Colonic mucosa (tissue), 4 donors: Measurements from ENCODE around the gene GPR137C. TPM values are rescaled to one million over a fixed set of nuclear protein-coding genes. Genes with fewer than 3 reads are reported as not detected.

ENCODE experiments used
- DNase-seq: peaks from one replicate; pipeline ENCODE4 v3.0.0-alpha.2; 2020
- H3K27ac ChIP-seq: fragments of 200-600 bp; one replicate; pipeline ENCODE4 v1.8.0; 2021
- H3K27me3 ChIP-seq: fragments of 200-600 bp; one replicate; pipeline ENCODE4 v1.8.0; 2021
- H3K36me3 ChIP-seq: fragments of 200-600 bp; one replicate; pipeline ENCODE4 v1.8.0; 2021
- H3K4me1 ChIP-seq: fragments of 200-600 bp; one replicate; pipeline ENCODE4 v1.8.0; 2021; ENCODE audit warnings: mild to moderate bottlenecking
- H3K4me3 ChIP-seq: fragments of 200-600 bp; one replicate; pipeline ENCODE4 v1.8.0; 2021
- H3K9ac ChIP-seq, 2 donors: one replicate each; pipeline ENCODE4 v1.7.0; 2013; ENCODE audit warnings: control low read depth in 2 of 2, low read depth in 2 of 2, low read length in 2 of 2
- H3K9me3 ChIP-seq: fragments of 200-600 bp; one replicate; pipeline ENCODE4 v1.8.0; 2021
- intact Hi-C: fragments of 100-400 bp; cut with DNase I; formaldehyde crosslinking; loops from one replicate; pipeline ENCODE4 v1.14.1; 2022
- total RNA-seq, 2 donors: library from RNA; stranded (reverse); fragmentation: NEBNext Ultra II Directional in 1 of 2; extraction: Animal tissue kit (Norgen Biotek cat#: 25700) in 1 of 2; gene quantifications; one replicate each; pipeline ENCODE4 v1.2.1, GENCODE V29; 2021
- TF ChIP-seq, protein P1 (sequence below): fragments of 200-600 bp; IDR thresholded peaks from one replicate; pipeline ENCODE4 v1.8.0; 2022; ENCODE audit warnings: antibody characterized with exemption, mild to moderate bottlenecking
- donor health status: healthy.
- donor health status: DM: no; HTN: no; CAD: no.
- donor health status: DM: no; HTN: no; CAD: no.

Gene GPR137C
- total RNA-seq, 2 donors from 2014 or later, result 0.79 to 1.2 TPM

DNA sequence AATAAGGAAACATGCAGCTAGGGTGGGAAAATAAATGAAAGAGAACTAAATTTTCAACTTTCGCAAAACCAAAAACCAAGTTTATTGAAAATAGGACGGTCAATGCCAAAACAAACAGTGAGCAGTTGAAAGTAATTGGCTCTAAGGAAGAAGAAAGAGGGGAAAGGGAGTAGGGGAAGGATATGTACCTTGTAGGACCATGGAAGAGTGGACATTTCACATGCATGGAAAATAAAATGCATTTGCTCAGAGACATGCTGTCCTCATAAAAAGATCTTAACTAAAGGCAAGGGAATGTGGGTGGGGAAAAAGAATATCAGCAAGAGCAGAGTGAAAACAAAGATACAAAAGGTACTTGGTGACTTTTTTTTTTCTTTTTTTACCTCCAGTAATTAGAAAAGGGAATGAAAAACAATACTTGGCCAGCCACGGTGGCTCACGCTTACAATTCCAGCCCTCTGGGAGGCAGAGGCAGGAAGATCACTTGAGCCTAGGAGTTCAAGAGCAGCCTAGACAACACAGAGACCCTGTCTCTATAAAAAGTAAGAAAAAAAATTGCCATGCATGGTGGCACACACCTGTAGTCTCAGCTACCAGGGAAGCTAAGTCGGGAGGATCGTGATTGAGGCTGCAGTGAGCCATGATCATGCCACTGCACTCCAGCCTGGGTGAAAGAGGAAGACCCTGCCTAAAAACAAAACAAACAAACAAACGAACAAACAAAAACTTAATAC lies 6.9 kb upstream of the GPR137C start:
- Histone ChIP-seq H3K36me3 (no peaks in the 10 kb centered on the region), H3K27me3 (no peaks in the 10 kb centered on the region), H3K9ac (no peak overlapping the region), H3K27ac (no peak overlapping the region), H3K4me3 (no peak overlapping the region), H3K4me1 (no peaks in the 10 kb centered on the region), H3K9me3 (no peaks in the 10 kb centered on the region)
- DNase-seq, result no peak
- TF ChIP-seq, protein P1, sequence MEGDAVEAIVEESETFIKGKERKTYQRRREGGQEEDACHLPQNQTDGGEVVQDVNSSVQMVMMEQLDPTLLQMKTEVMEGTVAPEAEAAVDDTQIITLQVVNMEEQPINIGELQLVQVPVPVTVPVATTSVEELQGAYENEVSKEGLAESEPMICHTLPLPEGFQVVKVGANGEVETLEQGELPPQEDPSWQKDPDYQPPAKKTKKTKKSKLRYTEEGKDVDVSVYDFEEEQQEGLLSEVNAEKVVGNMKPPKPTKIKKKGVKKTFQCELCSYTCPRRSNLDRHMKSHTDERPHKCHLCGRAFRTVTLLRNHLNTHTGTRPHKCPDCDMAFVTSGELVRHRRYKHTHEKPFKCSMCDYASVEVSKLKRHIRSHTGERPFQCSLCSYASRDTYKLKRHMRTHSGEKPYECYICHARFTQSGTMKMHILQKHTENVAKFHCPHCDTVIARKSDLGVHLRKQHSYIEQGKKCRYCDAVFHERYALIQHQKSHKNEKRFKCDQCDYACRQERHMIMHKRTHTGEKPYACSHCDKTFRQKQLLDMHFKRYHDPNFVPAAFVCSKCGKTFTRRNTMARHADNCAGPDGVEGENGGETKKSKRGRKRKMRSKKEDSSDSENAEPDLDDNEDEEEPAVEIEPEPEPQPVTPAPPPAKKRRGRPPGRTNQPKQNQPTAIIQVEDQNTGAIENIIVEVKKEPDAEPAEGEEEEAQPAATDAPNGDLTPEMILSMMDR, result no peak
- intact Hi-C loops, result no loop called here

DNA sequence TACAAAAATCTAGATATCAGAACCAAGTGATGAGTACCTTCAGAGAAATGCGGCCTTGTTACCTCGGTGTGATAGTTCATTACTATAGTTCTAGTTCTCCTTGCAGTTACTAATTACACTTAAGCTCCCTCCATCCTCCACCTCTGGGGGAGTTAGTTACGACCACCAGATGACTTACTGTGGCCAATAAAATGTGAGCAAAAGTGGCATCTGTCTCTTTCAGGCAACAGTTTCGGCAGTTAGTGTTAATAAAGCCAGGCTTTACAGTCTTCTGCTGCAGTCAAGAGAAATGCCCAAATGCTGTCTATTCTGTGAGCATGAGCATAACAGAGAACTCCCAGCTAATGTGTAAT lies 6.3 kb upstream of the GPR137C start:
- intact Hi-C loops, result no loop called here
- Histone ChIP-seq H3K4me3 (no peak overlapping the region), H3K27me3 (no peaks in the 10 kb centered on the region), H3K36me3 (no peaks in the 10 kb centered on the region), H3K9me3 (no peaks in the 10 kb centered on the region), H3K27ac (no peak overlapping the region), H3K4me1 (no peaks in the 10 kb centered on the region), H3K9ac (no peak overlapping the region)
- TF ChIP-seq, protein P1, result no peak
- DNase-seq, result no peak

DNA sequence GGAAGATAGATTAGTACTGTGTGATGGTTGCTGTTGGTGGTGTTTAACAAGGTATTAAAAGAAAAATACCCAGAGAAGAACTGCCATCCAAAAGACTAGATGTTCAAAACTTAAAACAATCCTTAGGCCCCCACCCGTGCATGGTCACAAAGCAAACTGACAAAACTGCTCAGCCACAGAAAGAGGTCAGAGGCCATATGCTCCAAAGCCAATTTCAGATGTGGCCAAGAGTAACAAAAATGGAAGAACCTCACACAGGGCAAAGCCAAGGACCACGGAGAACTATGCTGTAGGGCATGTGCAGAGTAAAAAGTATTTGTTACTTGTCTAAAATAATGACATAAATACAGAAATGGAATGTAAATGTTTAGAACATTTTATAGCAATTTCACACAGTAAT lies 5.6 kb upstream of the GPR137C start:
- Histone ChIP-seq H3K36me3 (no peaks in the 10 kb centered on the region), H3K9ac (no peak overlapping the region), H3K27me3 (no peaks in the 10 kb centered on the region), H3K4me3 (no peak overlapping the region), H3K9me3 (no peaks in the 10 kb centered on the region), H3K27ac (no peak overlapping the region), H3K4me1 (no peaks in the 10 kb centered on the region)
- no peak for DNase-seq
- TF ChIP-seq, protein P1, result no peak
- intact Hi-C loops, result no loop called here

DNA sequence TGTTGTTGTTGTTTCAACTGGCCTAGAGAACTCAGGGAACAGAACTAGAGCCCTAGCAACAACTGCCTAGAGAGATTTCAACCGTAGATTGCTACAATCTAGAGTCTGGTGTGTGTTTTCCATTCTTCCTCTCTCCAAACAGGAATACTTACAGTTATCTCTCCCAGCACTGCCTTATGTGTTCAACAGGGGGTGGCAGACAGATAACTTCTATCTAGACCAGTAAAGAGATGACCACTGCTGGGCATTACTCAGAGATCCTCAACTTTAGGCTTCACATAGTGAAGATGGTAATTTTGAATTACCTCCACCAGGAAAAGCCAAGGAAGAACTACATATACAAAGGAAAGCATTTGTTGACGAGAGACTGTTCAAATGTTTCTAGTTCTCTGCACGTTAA lies 5.1 kb upstream of the GPR137C start:
- intact Hi-C loops, result no loop called here
- no peak for DNase-seq
- no peaks in the 10 kb centered on the region for H3K9me3 ChIP-seq
- H3K4me1 ChIP-seq, result no peaks in the 10 kb centered on the region
- no peak overlapping the region for H3K27ac ChIP-seq
- TF ChIP-seq, protein P1, result no peak
- H3K36me3 ChIP-seq, result no peaks in the 10 kb centered on the region
- H3K4me3 ChIP-seq, result no peak overlapping the region
- H3K9ac ChIP-seq, result no peak overlapping the region
- H3K27me3 ChIP-seq, result no peaks in the 10 kb centered on the region

DNA sequence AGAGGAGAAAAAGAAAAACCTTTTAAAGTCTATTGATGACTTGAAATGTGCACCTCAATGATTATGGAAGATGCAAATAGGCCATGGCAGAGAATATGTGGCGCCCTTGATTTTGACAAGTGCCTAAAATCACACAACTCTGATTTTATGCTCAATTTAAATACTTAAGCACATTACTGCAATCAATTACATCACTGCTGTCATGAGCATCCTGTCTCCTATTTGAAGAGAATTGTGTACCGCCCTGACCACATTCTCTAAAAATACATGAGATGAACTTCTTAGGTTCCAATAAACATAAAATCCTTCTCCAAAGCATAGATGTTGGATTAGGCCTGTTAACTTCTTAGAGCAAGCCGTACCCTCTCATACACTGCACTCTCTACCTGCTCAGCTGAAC lies 2.0 kb upstream of the GPR137C start:
- H3K9ac ChIP-seq, result no peak overlapping the region
- intact Hi-C loops, result loop anchor here (10.0 kb wide), 1 partner anchor 144 kb away; the partner anchor contains the start of gene ERO1A

More for the DNA sequence above, 2.0 kb upstream of the GPR137C start:
- TF ChIP-seq, protein P1, result no peak
- Histone ChIP-seq H3K4me1 (peaks cover 4% of the 10 kb centered on the region), H3K27me3 (no peaks in the 10 kb centered on the region), H3K27ac (no peak overlapping the region), H3K4me3 (no peak overlapping the region), H3K36me3 (no peaks in the 10 kb centered on the region), H3K9me3 (no peaks in the 10 kb centered on the region)
- DNase-seq, result no peak
